Smooth muscle cell (in vitro differentiated cells): Measurements from ENCODE around the gene MUS81. TPM values are rescaled to one million over a fixed set of nuclear protein-coding genes. Genes with fewer than 3 reads are reported as not detected.
"Not testable (repeated sequence)": the region's sequence is repeated elsewhere in the genome, so short reads cannot be mapped to it uniquely, and the experiment has no call there.

ENCODE experiments used
- DNase-seq: peaks from one replicate; lab custom pipeline; 2025; ENCODE audit not compliant: unreplicated experiment; lab: John Stamatoyannopoulos, UW
- H2AFZ ChIP-seq: fragments of 200-600 bp; sonication (generic); 2 replicates; pipeline ENCODE4 v1.6.0; 2016; ENCODE audit warnings: antibody characterized with exemption, low read depth, mild to moderate bottlenecking
- H3F3A ChIP-seq: fragments of 200-600 bp; sonication (generic); 2 replicates; pipeline ENCODE4 v1.6.0; 2017; ENCODE audit warnings: antibody characterized with exemption, low read depth
- H3K27ac ChIP-seq: fragments of 200-600 bp; sonication (generic); 2 replicates; pipeline ENCODE4 v1.5.1; 2016; ENCODE audit warnings: low read depth, mild to moderate bottlenecking
- H3K27me3 ChIP-seq: fragments of 200-600 bp; sonication (generic); 2 replicates; pipeline ENCODE4 v1.6.1; 2016; ENCODE audit warnings: low read depth, mild to moderate bottlenecking
- H3K36me3 ChIP-seq: fragments of 200-600 bp; sonication (generic); 2 replicates; pipeline ENCODE4 v1.5.1; 2016; ENCODE audit warnings: low read depth
- H3K4me1 ChIP-seq: fragments of 200-600 bp; sonication (generic); 2 replicates; pipeline ENCODE4 v1.5.1; 2016; ENCODE audit warnings: low read depth
- H3K4me2 ChIP-seq: fragments of 200-600 bp; sonication (generic); 2 replicates; pipeline ENCODE4 v1.6.0; 2016; ENCODE audit warnings: mild to moderate bottlenecking
- H3K4me3 ChIP-seq: fragments of 200-600 bp; sonication (generic); 2 replicates; pipeline ENCODE4 v1.5.1; 2016; ENCODE audit warnings: mild to moderate bottlenecking
- H3K79me2 ChIP-seq: fragments of 200-600 bp; sonication (generic); 2 replicates; pipeline ENCODE4 v1.6.0; 2016; ENCODE audit warnings: low read depth, mild to moderate bottlenecking
- H3K9ac ChIP-seq: fragments of 200-600 bp; sonication (generic); 2 replicates; pipeline ENCODE4 v1.6.0; 2016; ENCODE audit warnings: low read depth
- H3K9me3 ChIP-seq: fragments of 200-600 bp; sonication (generic); replicated peaks from 2 replicates; pipeline ENCODE4 v1.5.1; 2016; ENCODE audit warnings: low read depth
- H4K20me1 ChIP-seq: fragments of 200-600 bp; sonication (generic); 2 replicates; pipeline ENCODE4 v1.6.0; 2016; ENCODE audit warnings: low read depth
- WGBS: methylation state at CpG from one replicate; pipeline ENCODE4 v1.1.7; 2016; ENCODE audit warnings: low lambda C conversion rate; 5-methylcytosine and 5-hydroxymethylcytosine counted together
- polyA plus RNA-seq: library from polyadenylated mRNA; unstranded; fragments of >200 nt; fragmentation: Nextera tagmentation; extraction: Ambion mirVana; gene quantifications from 2 replicates; pipeline ENCODE4 v1.2.1, GENCODE V29; 2016
- total RNA-seq: library from RNA; depleted of rRNA; stranded (reverse); fragments of >200 nt; gene quantifications from 2 replicates; pipeline ENCODE4 v1.2.3, GENCODE V29; 2014
- TF ChIP-seq, protein P1 (sequence below): fragments of 200-600 bp; sonication (generic); IDR thresholded peaks from 2 replicates; pipeline ENCODE4 v1.5.1; 2017; ENCODE audit warnings: borderline replicate concordance, mild to moderate bottlenecking, antibody characterized with exemption; ENCODE audit not compliant: insufficient read depth, poor library complexity, severe bottlenecking

MUS81 gene
- total and polyA plus RNA-seq, 2 experiments from 2014 or later = 35.1 to 39.6 TPM

DNA sequence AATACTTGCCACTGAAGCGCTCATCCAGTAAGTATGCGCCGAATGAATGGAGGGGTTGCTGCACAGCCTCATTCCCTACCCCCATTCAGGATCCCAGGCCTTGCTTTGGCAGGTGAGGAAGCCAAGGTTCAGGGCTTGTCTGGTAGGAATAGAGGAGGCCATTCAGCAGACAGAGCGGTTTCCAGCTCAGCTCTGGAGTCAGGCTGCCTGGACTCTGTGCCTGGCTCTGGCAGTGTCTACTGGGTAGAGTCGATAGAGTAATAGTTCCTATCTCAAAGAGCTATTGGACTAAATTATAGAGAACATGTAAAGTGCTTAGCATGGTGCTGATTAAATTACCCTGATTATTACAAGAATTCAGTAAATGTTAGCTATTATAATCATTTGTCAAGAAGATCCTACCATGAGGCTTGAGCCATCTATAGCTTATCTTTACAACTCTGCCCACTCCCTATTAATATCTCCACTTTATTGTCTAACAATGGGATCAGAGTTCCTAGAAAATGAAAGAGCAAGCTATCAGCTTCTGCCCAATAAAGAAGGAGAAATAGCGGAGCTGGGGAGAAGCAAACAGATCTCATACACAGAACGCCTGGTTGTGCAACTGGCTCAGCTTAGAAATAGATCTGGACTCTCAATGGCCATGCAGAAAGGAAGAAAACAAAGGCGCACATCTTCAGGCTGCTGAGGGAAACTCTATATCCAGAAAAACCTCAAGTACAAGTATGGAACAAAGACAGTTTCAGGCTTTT lies 33.1 kb upstream of the MUS81 start:
- H3K79me2 ChIP-seq = no peaks in the 10 kb centered on the region
- no peaks in the 10 kb centered on the region for H3K36me3 ChIP-seq
- no peaks in the 10 kb centered on the region for H3K27me3 ChIP-seq
- no peak overlapping the region for H3K9ac ChIP-seq
- H3K4me3 ChIP-seq = no peak overlapping the region
- no peak overlapping the region for H3K4me2 ChIP-seq
- H3K9me3 ChIP-seq = no peaks in the 10 kb centered on the region
- TF ChIP-seq, protein P1, sequence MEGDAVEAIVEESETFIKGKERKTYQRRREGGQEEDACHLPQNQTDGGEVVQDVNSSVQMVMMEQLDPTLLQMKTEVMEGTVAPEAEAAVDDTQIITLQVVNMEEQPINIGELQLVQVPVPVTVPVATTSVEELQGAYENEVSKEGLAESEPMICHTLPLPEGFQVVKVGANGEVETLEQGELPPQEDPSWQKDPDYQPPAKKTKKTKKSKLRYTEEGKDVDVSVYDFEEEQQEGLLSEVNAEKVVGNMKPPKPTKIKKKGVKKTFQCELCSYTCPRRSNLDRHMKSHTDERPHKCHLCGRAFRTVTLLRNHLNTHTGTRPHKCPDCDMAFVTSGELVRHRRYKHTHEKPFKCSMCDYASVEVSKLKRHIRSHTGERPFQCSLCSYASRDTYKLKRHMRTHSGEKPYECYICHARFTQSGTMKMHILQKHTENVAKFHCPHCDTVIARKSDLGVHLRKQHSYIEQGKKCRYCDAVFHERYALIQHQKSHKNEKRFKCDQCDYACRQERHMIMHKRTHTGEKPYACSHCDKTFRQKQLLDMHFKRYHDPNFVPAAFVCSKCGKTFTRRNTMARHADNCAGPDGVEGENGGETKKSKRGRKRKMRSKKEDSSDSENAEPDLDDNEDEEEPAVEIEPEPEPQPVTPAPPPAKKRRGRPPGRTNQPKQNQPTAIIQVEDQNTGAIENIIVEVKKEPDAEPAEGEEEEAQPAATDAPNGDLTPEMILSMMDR = no peak
- no peaks in the 10 kb centered on the region for H3K4me1 ChIP-seq
- H4K20me1 ChIP-seq = no peaks in the 10 kb centered on the region
- no peak overlapping the region for H3K27ac ChIP-seq
- H2AFZ ChIP-seq = no peak overlapping the region
- 80% methylated on average over 8 of the region's 8 CpGs for WGBS
- H3F3A ChIP-seq = no peaks in the 10 kb centered on the region
- no peak for DNase-seq

GRCh38 chr11:65829459-65829858 lies 30.8 kb upstream of the MUS81 start:
- H4K20me1 ChIP-seq = no peaks in the 10 kb centered on the region
- H3K9me3 ChIP-seq = no peaks in the 10 kb centered on the region
- H3F3A ChIP-seq = no peaks in the 10 kb centered on the region
- H3K27ac ChIP-seq = no peak overlapping the region
- H3K9ac ChIP-seq = no peak overlapping the region
- peaks cover 13% of the 10 kb centered on the region for H3K4me1 ChIP-seq
- no peaks in the 10 kb centered on the region for H3K27me3 ChIP-seq
- 76% methylated on average over 4 of the region's 4 CpGs for WGBS
- H2AFZ ChIP-seq = no peak overlapping the region
- H3K4me3 ChIP-seq = no peak overlapping the region
- no peak for DNase-seq
- H3K79me2 ChIP-seq = no peaks in the 10 kb centered on the region
- H3K4me2 ChIP-seq = no peak overlapping the region
- H3K36me3 ChIP-seq = no peaks in the 10 kb centered on the region
- TF ChIP-seq, protein P1 = no peak

DNA sequence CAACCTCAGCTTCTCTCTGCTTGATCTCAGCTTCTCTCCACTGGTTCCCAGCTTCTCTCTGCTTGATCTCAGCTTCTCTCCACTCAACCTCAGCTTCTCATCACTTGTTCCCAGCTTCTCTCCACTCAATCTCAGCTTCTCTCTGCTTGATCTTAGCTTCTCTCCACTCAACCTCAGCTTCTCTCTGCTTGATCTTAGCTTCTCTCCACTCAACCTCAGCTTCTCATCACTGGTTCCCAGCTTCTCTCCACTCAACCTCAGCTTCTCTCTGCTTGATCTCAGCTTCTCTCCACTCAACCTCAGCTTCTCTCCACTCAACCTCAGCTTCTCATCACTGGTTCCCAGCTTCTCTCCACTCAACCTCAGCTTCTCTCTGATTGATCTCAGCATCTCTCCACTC lies 28.0 kb upstream of the MUS81 start:
- not testable (repeated sequence) for H3K27me3 ChIP-seq, H3K4me3 ChIP-seq, H3F3A ChIP-seq, DNase-seq, H2AFZ ChIP-seq, H3K27ac ChIP-seq, H3K4me2 ChIP-seq, H4K20me1 ChIP-seq, H3K9me3 ChIP-seq, H3K79me2 ChIP-seq, H3K9ac ChIP-seq, H3K36me3 ChIP-seq
- peaks cover 14% of the 10 kb centered on the region for H3K4me1 ChIP-seq

DNA sequence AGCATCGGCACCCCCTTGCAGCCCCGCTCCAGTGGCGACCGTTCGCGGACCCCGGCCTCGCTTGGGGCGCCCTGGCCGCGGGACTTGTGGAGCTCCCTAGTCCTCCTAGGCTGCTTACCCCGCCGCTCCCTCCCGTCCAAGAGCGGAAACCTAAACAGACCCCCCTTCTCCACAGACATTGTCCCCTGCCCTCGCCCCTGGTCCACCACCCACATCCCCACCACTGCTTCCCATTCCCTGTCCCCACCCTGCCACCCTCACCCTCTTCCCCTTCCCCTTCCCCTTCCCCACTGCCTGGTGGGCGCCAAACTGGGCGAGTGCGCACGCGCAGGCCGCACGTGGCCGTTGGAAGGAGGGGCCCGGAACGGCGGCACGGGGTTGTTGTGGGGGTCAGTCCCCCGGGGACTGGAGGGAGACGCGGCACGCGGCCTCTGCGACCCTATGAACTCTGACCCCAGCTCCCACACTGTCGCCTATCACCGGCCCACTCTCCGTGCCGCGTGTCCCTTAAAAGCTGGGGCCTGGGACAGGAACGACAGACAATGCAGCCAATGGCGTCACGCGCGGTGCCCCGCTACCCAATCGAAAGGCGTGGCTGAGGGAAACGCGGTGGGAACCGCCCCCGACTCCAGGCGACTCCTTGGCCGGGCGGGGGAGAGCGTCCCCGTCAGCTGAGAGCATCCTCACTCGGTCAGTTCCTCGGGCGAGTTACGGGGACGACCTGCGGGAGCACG lies 26.8 kb upstream of the MUS81 start, which contains the start of gene SNX32:
Gene SNX32 (plus strand): TSS at position 667 of the 734 bp plus-strand sequence. CDS start 103 bp downstream, outside the sequence.
- WGBS = 3% methylated on average over 47 of the region's 63 CpGs
- Histone ChIP-seq H3K4me1 (peaks cover 14% of the 10 kb centered on the region), H3K9me3 (no peaks in the 10 kb centered on the region), H3K27me3 (no peaks in the 10 kb centered on the region), H3K4me3 (peak within 1 kb of the TSS; percentile 73), H2AFZ (peak within 1 kb of the TSS; percentile 85), H3F3A (no peaks in the 10 kb centered on the region), H3K4me2 (peak within 1 kb of the TSS; percentile 90), H4K20me1 (no peaks in the 10 kb centered on the region), H3K79me2 (no peaks in the 10 kb centered on the region), H3K36me3 (no peaks in the 10 kb centered on the region), H3K9ac (peak within 1 kb of the TSS; percentile 49), H3K27ac (no peak within 1 kb of the TSS)
- TF ChIP-seq, protein P1 = no peak
- peak; percentile 73 for DNase-seq
